AG04449 (cell line): ENCODE data around the gene THAP8.

Source experiments
- CTCF ChIA-PET: fragments of 350-600 bp; formaldehyde crosslinking; extraction: SDS; loops from one replicate; lab custom pipeline; 2021; ENCODE audit warnings: antibody characterized with exemption; lab: Yijun Ruan, JAX
- POLR2A ChIA-PET: fragments of 400-600, 350-600 bp; formaldehyde crosslinking; extraction: SDS; loops from one replicate; lab custom pipeline; 2020; ENCODE audit warnings: antibody characterized with exemption, inconsistent platforms; lab: Yijun Ruan, JAX
- DNase-seq: peaks from one replicate; pipeline ENCODE4 v3.0.0-alpha.2; 2010; ENCODE audit warnings: low read depth, low spot score
- H3K4me3 ChIP-seq: 2 replicates; pipeline ENCODE4 v1.5.1; 2011; ENCODE audit warnings: low read depth, mild to moderate bottlenecking, control low read depth, low read length
- TF ChIP-seq, protein P1 (sequence below): IDR thresholded peaks from one replicate; pipeline ENCODE4 v1.5.1; 2011; ENCODE audit warnings: mild to moderate bottlenecking, moderate library complexity, low read length, control low read depth, inconsistent platforms; ENCODE audit not compliant: insufficient read depth; ENCODE audit errors: missing control alignments

The THAP8 gene

DNA sequence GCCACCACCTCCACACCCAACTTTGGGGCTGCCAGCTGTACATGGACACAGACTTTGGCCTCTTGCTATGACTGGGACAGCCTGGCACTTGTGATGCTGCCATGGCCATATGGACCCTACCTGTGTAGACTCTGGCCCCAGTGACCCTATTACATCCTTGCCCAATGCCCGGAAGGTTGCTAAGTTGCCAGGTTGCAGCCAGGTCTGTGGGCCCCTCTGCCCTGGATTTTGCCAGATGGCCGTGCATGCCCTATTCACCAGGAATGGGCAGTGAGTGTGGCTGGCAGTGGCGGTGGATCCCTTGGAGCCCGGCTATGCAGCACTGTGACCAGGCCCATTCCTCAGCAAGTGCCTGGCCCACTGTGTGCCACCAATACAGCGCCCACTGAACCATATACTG is 68.0 kb downstream of the THAP8 start:
- CTCF ChIA-PET = no interaction called here
- POLR2A ChIA-PET = no interaction called here
- H3K4me3 ChIP-seq = no peak overlapping the region
- no peak for DNase-seq
- TF ChIP-seq, protein P1, sequence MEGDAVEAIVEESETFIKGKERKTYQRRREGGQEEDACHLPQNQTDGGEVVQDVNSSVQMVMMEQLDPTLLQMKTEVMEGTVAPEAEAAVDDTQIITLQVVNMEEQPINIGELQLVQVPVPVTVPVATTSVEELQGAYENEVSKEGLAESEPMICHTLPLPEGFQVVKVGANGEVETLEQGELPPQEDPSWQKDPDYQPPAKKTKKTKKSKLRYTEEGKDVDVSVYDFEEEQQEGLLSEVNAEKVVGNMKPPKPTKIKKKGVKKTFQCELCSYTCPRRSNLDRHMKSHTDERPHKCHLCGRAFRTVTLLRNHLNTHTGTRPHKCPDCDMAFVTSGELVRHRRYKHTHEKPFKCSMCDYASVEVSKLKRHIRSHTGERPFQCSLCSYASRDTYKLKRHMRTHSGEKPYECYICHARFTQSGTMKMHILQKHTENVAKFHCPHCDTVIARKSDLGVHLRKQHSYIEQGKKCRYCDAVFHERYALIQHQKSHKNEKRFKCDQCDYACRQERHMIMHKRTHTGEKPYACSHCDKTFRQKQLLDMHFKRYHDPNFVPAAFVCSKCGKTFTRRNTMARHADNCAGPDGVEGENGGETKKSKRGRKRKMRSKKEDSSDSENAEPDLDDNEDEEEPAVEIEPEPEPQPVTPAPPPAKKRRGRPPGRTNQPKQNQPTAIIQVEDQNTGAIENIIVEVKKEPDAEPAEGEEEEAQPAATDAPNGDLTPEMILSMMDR = no peak
